ENCODE results near the gene LHPP.

The LHPP gene

GRCh38 chr10:124632064-124632531 lies 170.5 kb downstream of the LHPP start:
- no peak for TF ChIP-seq TAF1 (IDR thresholded peaks at IDR 0.05; ENCODE audit: borderline replicate concordance, low read depth, low read length)
- TF ChIP-seq POLR2AphosphoS5 (IDR thresholded peaks at IDR 0.05; ENCODE audit: low read depth, low read length): no peak
- no peak for TF ChIP-seq POLR2A (IDR thresholded peaks at IDR 0.05; ENCODE audit: low read depth, low read length)
- FAIRE-seq (no peak), DNase-seq (ENCODE audit: insufficient read length) (no peak)

- FAIRE-seq: no peak
- no peak for TF ChIP-seq POLR2A (IDR thresholded peaks at IDR 0.05; ENCODE audit: low read depth, low read length)
- TF ChIP-seq POLR2AphosphoS5 (IDR thresholded peaks at IDR 0.05; ENCODE audit: low read depth, low read length): no peak
- TF ChIP-seq TAF1 (IDR thresholded peaks at IDR 0.05; ENCODE audit: borderline replicate concordance, low read depth, low read length): no peak
- no peak for DNase-seq (ENCODE audit: insufficient read length)
These were observed 170.9 kb downstream of the LHPP start for GRCh38 chr10:124632566-124632965.

GRCh38 chr10:124636271-124636995 lies 174.8 kb downstream of the LHPP start:
- TF ChIP-seq TAF1 (IDR thresholded peaks at IDR 0.05; ENCODE audit: borderline replicate concordance, low read depth, low read length) (no peak), POLR2AphosphoS5 (IDR thresholded peaks at IDR 0.05; ENCODE audit: low read depth, low read length) (no peak), POLR2A (IDR thresholded peaks at IDR 0.05; ENCODE audit: low read depth, low read length) (no peak)
- FAIRE-seq (no peak), DNase-seq (ENCODE audit: insufficient read length) (no peak)

GRCh38 chr10:124637091-124637700 lies 175.6 kb downstream of the LHPP start:
- TF ChIP-seq POLR2A (IDR thresholded peaks at IDR 0.05; ENCODE audit: low read depth, low read length) (no peak), POLR2AphosphoS5 (IDR thresholded peaks at IDR 0.05; ENCODE audit: low read depth, low read length) (no peak)
- DNase-seq (ENCODE audit: insufficient read length) (no peak), FAIRE-seq (no peak)

GRCh38 chr10:124637746-124638145 lies 176.1 kb downstream of the LHPP start:
- no peak for TF ChIP-seq POLR2AphosphoS5 (IDR thresholded peaks at IDR 0.05; ENCODE audit: low read depth, low read length)
- no peak for TF ChIP-seq POLR2A (IDR thresholded peaks at IDR 0.05; ENCODE audit: low read depth, low read length)
- TF ChIP-seq TAF1 (IDR thresholded peaks at IDR 0.05; ENCODE audit: borderline replicate concordance, low read depth, low read length): no peak
- FAIRE-seq: no peak

GRCh38 chr10:124639206-124639605 lies 177.6 kb downstream of the LHPP start:
- no peak for TF ChIP-seq POLR2A (IDR thresholded peaks at IDR 0.05; ENCODE audit: low read depth, low read length)
- TF ChIP-seq TAF1 (IDR thresholded peaks at IDR 0.05; ENCODE audit: borderline replicate concordance, low read depth, low read length): no peak
- no peak for TF ChIP-seq POLR2AphosphoS5 (IDR thresholded peaks at IDR 0.05; ENCODE audit: low read depth, low read length)
- no peak for DNase-seq (ENCODE audit: insufficient read length)
- FAIRE-seq: no peak

More at GRCh38 chr10:124637746-124638145, 176.1 kb downstream of the LHPP start:
- no peak for DNase-seq (ENCODE audit: insufficient read length)

- FAIRE-seq (no peak), DNase-seq (ENCODE audit: insufficient read length) (no peak)
- TF ChIP-seq POLR2A (IDR thresholded peaks at IDR 0.05; ENCODE audit: low read depth, low read length): no peak
- no peak for TF ChIP-seq TAF1 (IDR thresholded peaks at IDR 0.05; ENCODE audit: borderline replicate concordance, low read depth, low read length)
- no peak for TF ChIP-seq POLR2AphosphoS5 (IDR thresholded peaks at IDR 0.05; ENCODE audit: low read depth, low read length)
These were observed 178.0 kb downstream of the LHPP start for GRCh38 chr10:124639646-124640045.

GRCh38 chr10:124640056-124640455 lies 178.4 kb downstream of the LHPP start:
- FAIRE-seq (no peak), DNase-seq (ENCODE audit: insufficient read length) (no peak)
- TF ChIP-seq POLR2AphosphoS5 (IDR thresholded peaks at IDR 0.05; ENCODE audit: low read depth, low read length) (no peak), POLR2A (IDR thresholded peaks at IDR 0.05; ENCODE audit: low read depth, low read length) (no peak), TAF1 (IDR thresholded peaks at IDR 0.05; ENCODE audit: borderline replicate concordance, low read depth, low read length) (no peak)

GRCh38 chr10:124640538-124641231 lies 179.1 kb downstream of the LHPP start:
- DNase-seq (ENCODE audit: insufficient read length) (peak; percentile 54), FAIRE-seq (no peak)
- no peak for TF ChIP-seq POLR2A (IDR thresholded peaks at IDR 0.05; ENCODE audit: low read depth, low read length)
- no peak for TF ChIP-seq TAF1 (IDR thresholded peaks at IDR 0.05; ENCODE audit: borderline replicate concordance, low read depth, low read length)
- TF ChIP-seq POLR2AphosphoS5 (IDR thresholded peaks at IDR 0.05; ENCODE audit: low read depth, low read length): no peak

- FAIRE-seq: peak; percentile 95
- peak; percentile 55 for DNase-seq (ENCODE audit: insufficient read length)
- TF ChIP-seq POLR2A (IDR thresholded peaks at IDR 0.05; ENCODE audit: low read depth, low read length) (no peak), TAF1 (IDR thresholded peaks at IDR 0.05; ENCODE audit: borderline replicate concordance, low read depth, low read length) (0 out of 2 replicates have a peak, but pooled peaks have one; percentile 9)
These were observed 179.9 kb downstream of the LHPP start for GRCh38 chr10:124641282-124642087.

Data from GM12892 (cell line).